GM19035 (cell line): ENCODE results near the gene MEF2A.

Experiments used
- ATAC-seq: cut with Tn5 transposase; IDR thresholded peaks from one replicate; pipeline ENCODE4 v1.9.1; 2021; ENCODE audit not compliant: unreplicated experiment

Gene MEF2A

DNA sequence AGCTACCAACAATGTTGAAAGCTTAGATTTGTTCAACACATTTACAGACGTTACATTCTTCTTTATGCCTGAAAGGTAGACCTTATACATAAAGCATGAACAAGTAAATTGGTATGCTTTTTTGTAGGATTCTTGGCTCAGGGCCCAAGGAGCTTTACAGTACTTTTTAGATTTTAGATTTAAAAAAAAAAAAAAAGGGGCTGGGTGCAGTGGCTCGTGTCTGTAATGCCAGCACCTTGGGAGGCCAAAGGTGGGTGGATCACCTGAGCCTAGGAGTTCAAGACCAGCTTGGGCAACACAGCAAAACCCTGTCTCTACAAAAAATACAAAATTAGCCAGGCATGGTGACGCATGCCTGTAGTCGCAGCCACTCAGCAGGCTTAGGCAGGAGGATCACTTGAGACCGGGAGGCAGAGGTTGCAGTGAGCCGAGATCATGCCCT lies 39.7 kb downstream of the MEF2A start:
- ATAC-seq: no peak

DNA sequence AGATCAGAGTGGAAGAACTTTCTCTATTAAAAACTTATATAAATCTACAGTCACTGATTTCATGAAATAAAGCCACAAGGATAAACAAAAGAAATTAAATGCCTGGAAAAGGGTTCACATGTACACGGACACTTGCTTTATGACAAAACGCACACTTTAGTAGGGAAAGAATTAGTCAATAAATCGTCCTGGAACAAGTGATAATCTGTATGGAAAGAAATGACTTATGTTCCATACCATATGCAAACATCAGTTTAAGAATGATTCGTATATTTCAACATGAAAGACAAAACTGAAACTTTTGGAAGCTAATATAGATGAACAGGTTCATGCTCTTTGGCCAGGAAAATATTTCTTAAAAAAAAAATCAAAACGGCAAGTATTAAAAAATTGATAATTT lies 40.2 kb downstream of the MEF2A start:
- ATAC-seq: no peak

DNA sequence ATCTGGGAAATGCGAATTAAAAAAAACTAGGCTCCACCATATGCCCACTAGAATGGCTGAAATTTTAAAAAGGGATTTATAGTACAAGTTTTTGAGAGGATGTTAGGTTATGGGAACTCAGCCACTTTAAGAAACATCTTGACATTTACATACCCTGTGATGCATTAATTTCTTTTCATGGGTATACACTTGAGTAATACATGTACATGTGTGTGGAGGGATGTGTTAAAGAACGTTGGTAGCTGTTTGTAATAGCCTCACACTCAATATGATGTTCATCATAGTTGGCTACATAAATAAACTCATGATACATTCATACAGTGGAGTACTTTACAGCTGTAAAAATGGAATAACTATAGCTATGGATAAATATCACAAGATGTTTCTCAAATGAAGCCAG lies 40.9 kb downstream of the MEF2A start:
- ATAC-seq: no peak

DNA sequence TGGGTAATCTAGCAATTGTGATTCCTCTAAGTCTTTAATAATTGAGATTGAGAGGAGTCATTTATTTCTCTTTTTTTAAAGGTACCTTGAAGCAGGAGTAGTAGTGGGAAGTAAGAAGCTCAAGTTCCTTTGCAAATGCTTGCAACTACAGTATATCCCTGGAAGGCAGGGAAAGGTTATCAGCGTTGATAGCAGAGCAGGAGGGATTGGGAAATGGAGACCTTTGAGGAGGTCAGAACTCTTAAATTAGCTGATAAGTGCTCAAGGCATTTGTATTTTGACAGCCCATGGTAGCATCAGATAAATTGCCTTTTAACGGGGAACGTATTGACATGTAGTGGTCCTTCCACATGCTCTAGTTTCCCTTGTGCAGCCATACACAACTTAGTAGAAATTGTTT lies 47.7 kb downstream of the MEF2A start:
- no peak for ATAC-seq

DNA sequence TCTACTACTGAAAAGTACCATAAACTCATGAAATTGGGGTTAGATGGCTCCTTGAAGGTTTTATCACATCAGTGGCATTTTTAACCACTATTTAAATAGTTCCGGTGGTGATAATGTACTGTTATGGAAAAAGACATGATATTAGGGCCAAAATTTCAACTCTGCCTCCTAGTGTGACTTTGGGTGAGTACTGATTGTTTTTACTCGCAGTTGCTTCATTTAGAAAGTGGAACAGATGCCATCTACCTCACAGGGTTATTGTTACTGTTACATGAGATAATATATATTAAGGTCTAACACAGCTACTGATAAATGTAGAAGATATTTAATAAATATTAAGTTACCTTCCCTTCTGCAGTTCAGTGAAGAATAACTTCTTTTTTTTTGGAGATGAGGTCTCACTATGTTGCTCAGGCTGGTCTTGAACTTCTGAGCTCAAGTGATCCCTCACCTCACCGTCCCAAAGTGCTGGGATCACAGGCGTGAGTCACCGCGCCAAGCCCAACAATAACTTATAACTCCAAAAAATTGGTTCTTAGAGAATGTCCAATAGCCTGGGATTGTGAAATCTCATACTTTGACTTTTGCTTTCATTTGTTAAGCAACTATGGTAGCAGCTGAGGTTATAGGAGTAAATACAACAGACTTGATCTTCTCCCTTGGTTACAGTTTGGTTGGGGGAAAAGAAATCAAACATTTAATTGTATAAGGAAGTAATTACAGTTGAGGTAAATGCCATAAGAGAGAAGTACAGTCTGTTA lies 48.3 kb downstream of the MEF2A start:
- no peak for ATAC-seq

DNA sequence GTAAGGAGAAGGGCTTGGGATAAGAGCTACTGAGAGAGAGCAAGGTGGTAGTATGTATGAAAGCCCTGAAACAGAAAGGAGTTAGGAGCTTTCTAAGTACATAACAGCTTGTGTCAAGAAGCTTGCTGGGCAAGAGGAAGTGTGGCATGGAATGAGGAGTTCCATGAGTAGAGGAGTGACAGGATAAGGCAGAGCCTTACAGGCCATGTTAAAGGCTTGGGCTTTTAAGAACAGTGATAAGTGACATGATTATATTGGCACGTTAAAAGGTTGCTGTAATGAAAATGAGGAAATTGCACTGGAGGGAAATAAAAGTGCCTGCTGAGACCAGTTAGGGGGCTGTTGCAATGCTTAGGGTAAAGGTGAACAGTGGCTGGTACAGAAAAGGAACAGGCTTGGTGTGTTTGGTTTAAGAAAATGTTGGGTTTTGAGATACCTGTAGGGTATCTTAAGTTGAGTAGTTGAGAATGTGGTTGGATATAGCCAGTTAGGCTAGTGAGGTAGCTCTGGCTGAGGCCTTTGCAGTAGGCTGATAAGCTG lies 49.0 kb downstream of the MEF2A start:
- ATAC-seq: no peak

DNA sequence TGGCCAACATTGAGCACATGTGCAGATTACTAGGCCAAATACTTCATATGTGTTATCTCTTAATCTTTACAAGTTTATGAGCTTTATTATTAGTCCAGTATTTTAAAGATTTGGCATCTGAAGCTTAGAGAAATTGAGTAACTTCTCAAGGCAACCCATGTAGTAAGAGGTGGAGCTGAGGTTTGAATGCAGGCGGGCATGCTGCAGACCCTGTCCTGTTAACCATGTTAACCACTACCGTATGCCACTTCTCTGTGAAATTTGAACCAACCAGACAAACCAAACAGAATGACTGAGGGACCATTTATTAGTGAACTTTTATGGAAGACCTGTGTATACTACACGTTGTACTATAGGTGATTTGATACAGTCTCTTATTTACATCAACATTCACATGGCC lies 49.7 kb downstream of the MEF2A start:
- ATAC-seq: no peak

DNA sequence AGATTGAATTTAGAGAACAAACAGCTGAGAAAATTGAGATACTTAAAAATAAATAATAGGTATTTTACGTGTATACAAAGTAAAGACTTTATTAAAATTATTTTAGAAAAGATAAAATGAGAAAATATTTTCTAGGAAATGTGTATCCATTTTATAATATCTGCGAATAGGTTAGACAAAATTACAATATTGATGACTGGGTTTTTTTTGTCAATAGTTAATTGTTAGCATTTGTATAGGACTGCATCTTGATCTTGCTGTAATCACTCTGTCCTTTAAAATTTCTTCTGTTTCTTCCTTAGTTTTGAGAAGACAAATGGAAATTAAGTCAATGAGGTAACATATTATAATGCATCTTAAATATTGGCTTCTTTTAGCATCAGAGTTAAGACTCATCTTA lies 50.3 kb downstream of the MEF2A start:
- no peak for ATAC-seq

DNA sequence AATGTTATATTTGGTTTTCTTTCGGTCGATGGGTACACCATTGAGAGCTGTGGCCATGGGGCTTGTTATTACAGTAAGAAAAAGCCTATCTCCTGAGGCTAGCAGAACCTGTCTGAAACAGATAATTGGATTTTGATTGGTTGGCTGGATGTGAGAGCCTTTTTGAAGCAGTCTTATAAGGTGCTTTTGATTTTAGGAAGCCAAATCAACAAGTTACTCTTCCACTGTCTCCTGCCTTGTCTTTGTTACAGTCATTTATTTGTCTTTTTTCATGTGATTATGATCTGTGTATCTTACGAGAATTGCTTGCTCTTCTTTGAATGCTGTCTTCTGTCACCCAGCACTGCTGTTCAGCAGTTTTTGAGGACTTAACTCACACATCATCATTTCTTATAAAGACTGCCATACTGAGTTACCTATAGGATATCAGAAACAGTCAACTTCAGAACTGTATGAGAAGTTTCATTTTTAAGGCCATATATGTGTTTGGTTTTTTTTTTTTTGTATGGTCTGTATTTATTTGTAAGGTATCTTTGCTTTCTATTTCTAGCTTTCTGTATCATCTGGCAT lies 51.1 kb downstream of the MEF2A start:
- ATAC-seq: no peak

DNA sequence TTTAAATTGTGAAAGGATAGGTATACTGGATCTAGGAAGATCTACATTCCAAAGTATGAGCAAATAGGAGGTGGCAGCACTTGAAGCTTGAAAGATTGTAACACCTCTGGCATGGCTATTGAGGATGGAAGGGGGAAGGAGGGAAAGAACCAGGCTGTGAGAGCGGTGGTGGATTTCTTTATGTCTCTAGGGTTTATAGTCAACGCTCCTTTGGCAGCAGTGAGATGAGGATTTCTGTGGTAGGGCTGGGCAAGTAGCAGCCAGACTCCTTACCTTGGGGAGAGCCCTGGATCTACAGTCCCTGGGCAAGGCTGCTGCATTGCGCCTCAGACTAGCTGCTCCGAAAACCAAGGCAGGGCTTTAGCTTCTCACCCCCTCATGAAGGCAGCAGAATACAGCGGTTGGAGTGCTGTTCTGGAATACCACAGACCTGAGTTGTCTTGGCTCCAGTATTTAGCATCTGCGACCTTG lies 53.2 kb downstream of the MEF2A start:
- ATAC-seq: no peak

DNA sequence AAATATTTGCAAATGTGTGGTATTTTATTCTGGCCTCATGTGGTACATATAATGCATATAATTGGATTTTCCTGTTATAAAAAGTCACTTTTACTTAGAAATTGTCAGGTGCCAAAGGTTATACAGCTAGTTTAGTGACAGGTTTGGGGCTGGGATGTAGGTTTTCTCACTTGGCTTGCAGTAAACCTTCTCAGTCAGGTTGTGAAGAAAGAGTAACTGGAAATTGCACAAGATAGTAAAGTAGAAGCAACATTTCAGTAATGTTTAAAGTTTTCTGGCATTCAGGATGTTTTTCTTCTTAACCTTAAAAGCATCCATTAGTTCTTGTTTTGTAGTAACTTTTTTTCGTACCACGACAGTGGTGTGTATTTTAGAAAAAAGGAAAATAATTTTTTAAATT lies 53.9 kb downstream of the MEF2A start:
- no peak for ATAC-seq

DNA sequence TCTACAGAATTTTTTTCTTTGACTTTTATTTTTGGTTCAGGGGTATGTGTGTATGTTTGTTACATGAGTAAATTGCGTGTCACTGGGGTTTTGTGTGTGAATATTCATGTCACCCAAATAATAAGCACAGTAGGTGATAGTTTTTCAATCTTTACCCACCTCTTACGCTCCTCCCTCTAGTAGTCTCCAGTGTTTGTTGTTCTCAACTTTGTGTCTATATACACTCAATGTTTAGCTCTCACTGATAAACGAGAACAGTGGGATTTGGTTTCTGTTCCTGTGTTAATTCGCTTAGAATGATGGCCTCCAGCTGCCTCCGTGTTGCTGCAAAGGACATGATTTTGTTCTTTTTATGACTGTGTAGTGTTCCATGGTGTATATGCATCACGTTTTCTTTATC lies 54.4 kb downstream of the MEF2A start:
- no peak for ATAC-seq

DNA sequence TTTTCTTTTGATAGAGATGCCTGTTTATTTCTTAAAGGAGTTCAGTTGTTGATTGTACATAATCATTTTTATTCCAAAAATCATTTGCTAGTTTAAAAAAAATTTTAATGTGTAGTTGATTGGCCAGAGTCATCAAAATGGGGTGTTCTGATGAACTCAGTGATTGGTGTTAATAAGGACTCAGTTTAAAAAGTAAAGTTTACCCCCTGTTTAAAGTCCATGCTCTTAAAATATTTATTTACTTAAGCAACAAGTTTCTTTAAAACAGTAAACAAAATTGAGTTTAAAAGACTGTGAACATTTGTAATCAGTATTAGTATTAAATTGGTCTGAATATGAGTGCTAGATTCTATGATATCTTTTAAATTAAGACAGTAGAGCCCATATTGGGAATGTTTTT lies 56.0 kb downstream of the MEF2A start:
- ATAC-seq: no peak

DNA sequence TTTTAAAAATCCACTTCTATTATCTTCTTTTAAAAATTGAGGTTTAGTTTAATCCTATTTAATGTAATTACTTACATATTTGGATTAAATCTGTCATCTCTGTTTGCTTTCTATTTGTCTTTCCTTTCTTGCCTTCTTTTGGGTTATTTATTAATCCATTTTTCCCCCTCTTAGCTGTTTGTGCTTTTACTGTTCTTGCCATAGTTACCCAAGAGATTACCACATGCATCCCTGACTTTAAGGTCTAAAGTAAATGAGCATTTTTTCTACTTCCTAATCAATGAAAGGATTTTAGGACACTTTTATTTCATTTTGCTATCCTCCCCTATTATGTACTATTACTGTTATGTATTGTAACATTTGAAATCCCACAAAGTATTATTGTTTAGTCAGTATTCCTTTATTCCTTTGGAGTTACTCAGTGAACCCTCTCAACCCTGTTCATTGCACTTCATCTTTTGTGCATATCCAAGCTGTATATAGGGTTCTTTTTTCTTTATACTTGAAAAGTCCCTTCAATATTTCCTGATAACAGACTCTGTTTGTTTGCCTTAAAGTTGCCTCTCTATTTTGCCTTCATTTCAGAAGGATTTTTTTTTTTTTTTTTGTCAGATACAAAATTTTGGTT lies 62.7 kb downstream of the MEF2A start:
- ATAC-seq: no peak

DNA sequence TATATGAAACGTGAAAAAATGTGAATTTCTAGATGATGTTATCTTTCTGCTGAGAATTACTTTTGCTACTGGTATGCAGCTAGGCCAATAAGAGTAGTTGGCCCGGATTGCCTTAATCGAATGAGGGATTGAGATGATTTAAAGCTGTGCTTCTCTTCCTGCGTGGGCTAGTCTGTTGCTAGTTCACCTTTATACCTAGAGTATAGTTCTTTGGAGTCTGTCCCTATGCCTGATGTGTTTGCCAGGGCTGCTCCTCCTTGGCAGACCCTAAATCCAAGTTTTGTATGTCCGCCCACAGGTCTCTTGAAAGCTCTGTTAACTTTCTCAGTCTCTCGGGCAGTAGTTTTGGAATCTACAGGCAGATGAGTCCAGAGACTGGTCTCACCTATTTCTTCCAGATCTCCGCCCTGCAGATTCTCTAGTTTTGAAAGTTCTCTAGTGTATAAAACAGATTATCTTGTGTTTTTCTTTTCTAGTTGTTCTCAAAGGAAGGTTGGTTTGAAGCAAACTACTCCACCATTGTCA lies 64.9 kb downstream of the MEF2A start:
- peak; percentile 29 for ATAC-seq

DNA sequence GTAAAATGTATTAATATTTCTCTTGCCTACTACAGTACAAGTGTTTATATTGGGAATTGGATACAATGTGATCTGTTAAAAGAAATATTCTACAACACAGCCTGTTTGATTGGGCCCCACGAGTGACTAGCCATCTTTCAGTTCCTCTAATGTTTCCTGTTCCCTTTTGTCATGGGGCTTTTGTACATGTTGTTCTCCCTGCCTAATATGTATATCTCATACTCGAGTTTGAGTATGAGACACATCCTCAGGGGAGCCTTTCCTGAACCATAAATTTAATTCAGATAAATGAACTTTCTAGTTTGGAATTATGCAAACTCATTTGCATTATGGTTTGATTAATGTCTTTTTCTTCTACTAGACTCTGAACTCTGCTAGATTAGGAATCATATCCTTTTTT lies 65.5 kb downstream of the MEF2A start:
- peak; percentile 90 for ATAC-seq

DNA sequence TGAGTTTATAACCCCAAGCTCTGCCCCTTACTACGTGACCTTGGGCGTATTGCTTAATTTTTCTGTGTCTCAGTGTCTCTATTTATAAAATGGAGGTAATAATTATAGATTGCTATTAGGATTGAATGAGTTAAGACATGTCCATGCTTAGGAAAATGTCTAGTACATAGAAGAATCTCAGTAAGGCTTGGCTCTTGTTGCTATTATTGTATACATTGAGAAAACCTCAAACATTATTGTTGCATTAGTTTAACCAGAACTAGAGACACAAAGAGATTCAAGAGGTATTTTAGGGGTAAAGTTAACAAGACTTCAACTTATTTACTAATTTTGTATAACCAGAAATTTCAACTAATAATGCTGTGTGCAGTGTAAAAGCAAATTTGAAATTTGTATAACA lies 66.7 kb downstream of the MEF2A start:
- no peak for ATAC-seq

DNA sequence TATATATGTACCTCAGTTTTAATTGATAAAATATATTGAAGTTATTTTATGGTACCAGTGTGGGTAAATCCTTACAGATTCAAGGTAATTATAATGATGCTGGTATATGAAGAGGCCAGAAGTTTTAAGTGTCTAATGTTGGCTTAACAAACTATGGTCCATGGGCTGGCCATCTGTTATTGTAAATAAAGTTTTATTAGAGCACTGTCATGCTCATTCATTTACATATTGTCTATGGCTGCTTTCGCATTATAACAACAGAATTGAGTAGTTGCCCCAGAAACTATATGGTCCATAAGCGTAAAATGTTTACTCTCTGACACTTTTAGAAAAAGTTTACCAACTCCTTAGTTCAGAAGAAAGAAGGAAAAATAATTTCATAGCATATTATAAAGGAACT lies 67.9 kb downstream of the MEF2A start:
- no peak for ATAC-seq

DNA sequence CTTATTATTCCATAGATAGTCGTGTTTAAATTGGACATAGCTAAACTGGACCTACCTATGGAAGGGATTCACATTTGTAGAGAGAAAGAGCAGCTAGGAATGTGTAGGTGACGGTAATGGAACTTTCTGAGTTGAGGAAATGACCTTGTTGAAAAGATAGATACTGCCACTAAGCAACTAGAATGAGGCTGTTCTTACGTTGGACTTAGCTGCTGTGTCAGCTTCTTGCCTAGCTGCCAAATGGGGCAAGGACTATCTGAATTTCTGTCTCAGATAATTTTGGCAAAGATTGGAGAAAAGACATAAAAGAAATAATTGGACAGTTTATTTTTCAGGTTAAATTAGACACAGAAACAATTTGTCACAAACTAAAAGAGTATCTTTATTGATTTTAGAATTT lies 68.8 kb downstream of the MEF2A start:
- no peak for ATAC-seq

DNA sequence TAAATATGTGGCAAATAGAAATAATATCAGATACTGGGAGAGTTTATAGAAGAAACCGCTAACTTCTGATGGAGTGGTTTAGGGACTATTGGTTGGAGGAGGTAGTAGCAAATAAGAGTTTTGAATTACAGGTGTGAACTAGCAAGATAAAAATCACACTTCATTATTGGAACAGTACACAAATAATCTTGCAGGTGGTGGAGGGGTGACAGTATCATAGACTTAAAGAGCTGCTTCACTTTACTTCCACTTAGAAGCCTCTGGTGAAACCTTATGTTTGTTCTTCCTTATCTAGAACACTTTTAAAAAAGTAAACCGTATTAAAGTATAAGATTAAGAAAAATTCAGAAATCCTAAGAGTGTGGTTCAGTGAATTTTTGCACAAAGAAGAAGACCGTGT lies 69.4 kb downstream of the MEF2A start:
- ATAC-seq: no peak

DNA sequence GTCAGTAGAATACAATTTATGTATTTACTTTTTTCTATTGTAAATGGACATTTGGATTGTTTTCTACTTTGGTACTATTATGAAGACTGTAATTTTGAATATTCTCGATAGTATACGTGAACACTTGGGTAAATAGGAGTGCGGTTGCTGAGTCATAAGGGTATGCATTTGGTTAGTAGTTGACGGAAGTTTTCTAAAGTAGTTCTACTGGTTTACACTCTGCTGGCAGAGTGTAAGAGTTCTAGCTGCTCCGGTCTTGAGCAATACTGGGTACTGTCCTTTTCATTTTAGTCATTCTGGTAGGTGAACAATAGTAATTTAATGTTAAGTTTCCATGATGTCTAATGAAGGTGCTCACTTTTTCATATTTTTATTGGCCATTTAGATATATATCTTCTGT lies 70.0 kb downstream of the MEF2A start:
- no peak for ATAC-seq
